Smooth muscle cell (in vitro differentiated cells): Measurements from ENCODE around the gene SLC49A4. TPM values are rescaled to one million over a fixed set of nuclear protein-coding genes. Genes with fewer than 3 reads are reported as not detected.

ENCODE experiments used
- DNase-seq: peaks from one replicate; lab custom pipeline; 2025; ENCODE audit not compliant: unreplicated experiment; lab: John Stamatoyannopoulos, UW
- H2AFZ ChIP-seq: fragments of 200-600 bp; sonication (generic); 2 replicates; pipeline ENCODE4 v1.6.0; 2016; ENCODE audit warnings: antibody characterized with exemption, low read depth, mild to moderate bottlenecking
- H3F3A ChIP-seq: fragments of 200-600 bp; sonication (generic); 2 replicates; pipeline ENCODE4 v1.6.0; 2017; ENCODE audit warnings: antibody characterized with exemption, low read depth
- H3K27ac ChIP-seq: fragments of 200-600 bp; sonication (generic); 2 replicates; pipeline ENCODE4 v1.5.1; 2016; ENCODE audit warnings: low read depth, mild to moderate bottlenecking
- H3K27me3 ChIP-seq: fragments of 200-600 bp; sonication (generic); 2 replicates; pipeline ENCODE4 v1.6.1; 2016; ENCODE audit warnings: low read depth, mild to moderate bottlenecking
- H3K36me3 ChIP-seq: fragments of 200-600 bp; sonication (generic); 2 replicates; pipeline ENCODE4 v1.5.1; 2016; ENCODE audit warnings: low read depth
- H3K4me1 ChIP-seq: fragments of 200-600 bp; sonication (generic); 2 replicates; pipeline ENCODE4 v1.5.1; 2016; ENCODE audit warnings: low read depth
- H3K4me2 ChIP-seq: fragments of 200-600 bp; sonication (generic); 2 replicates; pipeline ENCODE4 v1.6.0; 2016; ENCODE audit warnings: mild to moderate bottlenecking
- H3K4me3 ChIP-seq: fragments of 200-600 bp; sonication (generic); 2 replicates; pipeline ENCODE4 v1.5.1; 2016; ENCODE audit warnings: mild to moderate bottlenecking
- H3K79me2 ChIP-seq: fragments of 200-600 bp; sonication (generic); 2 replicates; pipeline ENCODE4 v1.6.0; 2016; ENCODE audit warnings: low read depth, mild to moderate bottlenecking
- H3K9ac ChIP-seq: fragments of 200-600 bp; sonication (generic); 2 replicates; pipeline ENCODE4 v1.6.0; 2016; ENCODE audit warnings: low read depth
- H3K9me3 ChIP-seq: fragments of 200-600 bp; sonication (generic); replicated peaks from 2 replicates; pipeline ENCODE4 v1.5.1; 2016; ENCODE audit warnings: low read depth
- H4K20me1 ChIP-seq: fragments of 200-600 bp; sonication (generic); 2 replicates; pipeline ENCODE4 v1.6.0; 2016; ENCODE audit warnings: low read depth
- WGBS: methylation state at CpG from one replicate; pipeline ENCODE4 v1.1.7; 2016; ENCODE audit warnings: low lambda C conversion rate; 5-methylcytosine and 5-hydroxymethylcytosine counted together
- polyA plus RNA-seq: library from polyadenylated mRNA; unstranded; fragments of >200 nt; fragmentation: Nextera tagmentation; extraction: Ambion mirVana; gene quantifications from 2 replicates; pipeline ENCODE4 v1.2.1, GENCODE V29; 2016
- total RNA-seq: library from RNA; depleted of rRNA; stranded (reverse); fragments of >200 nt; gene quantifications from 2 replicates; pipeline ENCODE4 v1.2.3, GENCODE V29; 2014
- TF ChIP-seq, protein P1 (sequence below): fragments of 200-600 bp; sonication (generic); IDR thresholded peaks from 2 replicates; pipeline ENCODE4 v1.5.1; 2017; ENCODE audit warnings: borderline replicate concordance, mild to moderate bottlenecking, antibody characterized with exemption; ENCODE audit not compliant: insufficient read depth, poor library complexity, severe bottlenecking

SLC49A4 gene
- total and polyA plus RNA-seq, 2 experiments from 2014 or later: 7.8 to 19.5 TPM

DNA sequence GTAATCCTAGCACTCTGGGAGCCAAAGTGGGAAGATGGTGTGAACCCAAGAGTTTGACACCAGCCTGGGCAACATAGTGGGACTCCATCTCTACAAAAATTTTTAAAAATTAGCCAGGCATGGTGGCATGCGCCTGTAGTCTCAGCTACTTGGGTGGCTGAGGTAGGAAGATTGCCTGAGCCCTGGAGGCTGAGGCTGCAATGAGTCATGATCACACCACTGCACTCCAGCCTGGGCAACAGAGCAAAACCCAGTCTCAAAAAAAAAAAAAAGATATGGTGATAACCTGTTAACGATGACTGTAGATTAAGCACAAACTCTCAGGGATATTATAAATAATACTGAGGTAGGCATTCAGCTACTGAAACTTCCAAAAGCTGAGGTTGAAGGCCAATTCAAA is 107.5 kb downstream of the SLC49A4 start:
- Histone ChIP-seq H3K27ac (no peak overlapping the region), H3K79me2 (no peaks in the 10 kb centered on the region), H3K4me3 (no peak overlapping the region), H2AFZ (no peak overlapping the region), H3K9me3 (no peaks in the 10 kb centered on the region), H3K9ac (no peak overlapping the region), H3F3A (no peaks in the 10 kb centered on the region), H3K27me3 (no peaks in the 10 kb centered on the region), H3K4me2 (no peak overlapping the region), H4K20me1 (no peaks in the 10 kb centered on the region), H3K4me1 (no peaks in the 10 kb centered on the region), H3K36me3 (no peaks in the 10 kb centered on the region)
- 74% methylated on average over 2 of the region's 2 CpGs for WGBS
- TF ChIP-seq, protein P1, sequence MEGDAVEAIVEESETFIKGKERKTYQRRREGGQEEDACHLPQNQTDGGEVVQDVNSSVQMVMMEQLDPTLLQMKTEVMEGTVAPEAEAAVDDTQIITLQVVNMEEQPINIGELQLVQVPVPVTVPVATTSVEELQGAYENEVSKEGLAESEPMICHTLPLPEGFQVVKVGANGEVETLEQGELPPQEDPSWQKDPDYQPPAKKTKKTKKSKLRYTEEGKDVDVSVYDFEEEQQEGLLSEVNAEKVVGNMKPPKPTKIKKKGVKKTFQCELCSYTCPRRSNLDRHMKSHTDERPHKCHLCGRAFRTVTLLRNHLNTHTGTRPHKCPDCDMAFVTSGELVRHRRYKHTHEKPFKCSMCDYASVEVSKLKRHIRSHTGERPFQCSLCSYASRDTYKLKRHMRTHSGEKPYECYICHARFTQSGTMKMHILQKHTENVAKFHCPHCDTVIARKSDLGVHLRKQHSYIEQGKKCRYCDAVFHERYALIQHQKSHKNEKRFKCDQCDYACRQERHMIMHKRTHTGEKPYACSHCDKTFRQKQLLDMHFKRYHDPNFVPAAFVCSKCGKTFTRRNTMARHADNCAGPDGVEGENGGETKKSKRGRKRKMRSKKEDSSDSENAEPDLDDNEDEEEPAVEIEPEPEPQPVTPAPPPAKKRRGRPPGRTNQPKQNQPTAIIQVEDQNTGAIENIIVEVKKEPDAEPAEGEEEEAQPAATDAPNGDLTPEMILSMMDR: no peak
- no peak for DNase-seq

DNA sequence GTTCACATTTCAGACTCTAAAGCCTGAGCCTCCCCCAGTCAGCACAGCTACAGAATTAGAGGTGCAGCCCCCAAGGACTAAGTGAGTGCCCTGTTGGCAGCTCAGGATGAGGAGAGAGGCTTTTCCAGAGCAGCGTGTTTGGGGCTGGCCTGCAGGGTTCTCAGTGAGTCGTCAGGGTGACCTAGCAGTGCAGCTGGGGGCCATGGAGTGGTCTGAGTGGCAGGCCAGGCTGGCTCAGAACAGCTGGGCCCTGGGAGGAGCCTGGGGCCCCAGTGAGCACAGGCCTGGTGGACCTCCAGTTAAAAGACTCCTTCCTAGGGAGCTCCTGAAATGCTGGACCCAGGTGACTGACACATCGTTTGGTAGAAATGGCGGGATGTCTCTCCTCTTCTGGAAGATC is 108.3 kb downstream of the SLC49A4 start:
- TF ChIP-seq, protein P1: no peak
- Histone ChIP-seq H3K4me2 (no peak overlapping the region), H3K9me3 (no peaks in the 10 kb centered on the region), H4K20me1 (no peaks in the 10 kb centered on the region), H3K27ac (no peak overlapping the region), H2AFZ (no peak overlapping the region), H3K79me2 (no peaks in the 10 kb centered on the region), H3K9ac (no peak overlapping the region), H3K27me3 (no peaks in the 10 kb centered on the region), H3K36me3 (no peaks in the 10 kb centered on the region), H3K4me3 (no peak overlapping the region), H3F3A (no peaks in the 10 kb centered on the region), H3K4me1 (no peaks in the 10 kb centered on the region)
- DNase-seq: no peak
- WGBS: 74% methylated on average over 4 of the region's 4 CpGs

DNA sequence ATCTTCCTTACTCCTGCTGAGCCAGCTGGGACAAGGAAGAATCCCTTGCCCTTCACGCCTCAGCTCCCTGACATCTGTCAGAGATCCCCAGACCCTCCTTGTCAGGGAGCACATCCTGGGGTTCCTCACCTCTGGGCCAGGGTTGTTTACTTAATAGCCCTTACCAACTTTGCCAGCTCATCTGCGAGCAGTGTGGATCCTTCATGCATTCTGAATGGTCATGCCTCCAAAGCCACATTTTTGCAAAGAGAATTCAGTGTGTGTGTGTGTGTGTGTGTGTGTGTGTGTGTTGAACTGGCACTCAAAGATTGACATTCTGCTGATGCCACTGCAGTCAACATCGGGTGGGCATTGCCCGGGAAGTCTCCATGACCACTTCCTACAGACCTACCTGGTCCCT is 112.6 kb downstream of the SLC49A4 start:
- WGBS: 93% methylated on average over 4 of the region's 4 CpGs
- H3K27me3 ChIP-seq: no peaks in the 10 kb centered on the region
- no peaks in the 10 kb centered on the region for H3K9me3 ChIP-seq
- TF ChIP-seq, protein P1: no peak
- no peaks in the 10 kb centered on the region for H3F3A ChIP-seq
- H4K20me1 ChIP-seq: no peaks in the 10 kb centered on the region
- no peaks in the 10 kb centered on the region for H3K36me3 ChIP-seq
- DNase-seq: no peak
- no peak overlapping the region for H2AFZ ChIP-seq
- H3K4me1 ChIP-seq: no peaks in the 10 kb centered on the region
- H3K27ac ChIP-seq: no peak overlapping the region
- no peak overlapping the region for H3K4me2 ChIP-seq
- no peaks in the 10 kb centered on the region for H3K79me2 ChIP-seq
- no peak overlapping the region for H3K4me3 ChIP-seq
- H3K9ac ChIP-seq: no peak overlapping the region

DNA sequence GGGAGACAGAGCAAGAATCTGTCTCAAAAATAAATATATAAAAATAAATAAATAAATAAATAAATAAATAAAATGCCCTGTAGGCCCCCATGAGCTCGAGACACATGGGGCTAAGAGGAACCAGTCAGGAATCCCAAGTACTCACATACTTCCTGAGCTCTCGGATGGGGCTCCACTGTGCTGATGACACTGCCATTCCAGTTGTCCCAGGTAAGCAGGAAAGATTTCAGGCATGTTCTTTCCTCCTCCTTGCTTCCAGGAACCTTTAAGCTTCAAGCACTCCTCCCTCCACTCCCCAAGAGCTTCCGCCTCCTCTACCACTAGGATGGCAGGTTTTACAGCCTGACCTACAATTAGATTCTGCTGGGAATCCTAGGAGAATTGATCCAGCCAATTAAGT is 113.4 kb downstream of the SLC49A4 start:
- H4K20me1 ChIP-seq: no peaks in the 10 kb centered on the region
- H3K36me3 ChIP-seq: no peaks in the 10 kb centered on the region
- H3K4me1 ChIP-seq: no peaks in the 10 kb centered on the region
- no peaks in the 10 kb centered on the region for H3K27me3 ChIP-seq
- 89% methylated on average over 3 of the region's 3 CpGs for WGBS
- no peaks in the 10 kb centered on the region for H3K79me2 ChIP-seq
- TF ChIP-seq, protein P1: no peak
- no peak overlapping the region for H3K9ac ChIP-seq
- H3K27ac ChIP-seq: no peak overlapping the region
- no peak overlapping the region for H2AFZ ChIP-seq
- no peak overlapping the region for H3K4me2 ChIP-seq
- H3F3A ChIP-seq: no peaks in the 10 kb centered on the region
- no peak overlapping the region for H3K4me3 ChIP-seq
- no peak for DNase-seq
- H3K9me3 ChIP-seq: no peaks in the 10 kb centered on the region
